ENCODE results near the gene CLCN7. TPM values are rescaled to one million over a fixed set of nuclear protein-coding genes. Genes with fewer than 3 reads are reported as not detected.

The CLCN7 gene
- total RNA-seq, 6 experiments from 2014 or later, result 47.5 to 62.6 (median 51.3) TPM

DNA sequence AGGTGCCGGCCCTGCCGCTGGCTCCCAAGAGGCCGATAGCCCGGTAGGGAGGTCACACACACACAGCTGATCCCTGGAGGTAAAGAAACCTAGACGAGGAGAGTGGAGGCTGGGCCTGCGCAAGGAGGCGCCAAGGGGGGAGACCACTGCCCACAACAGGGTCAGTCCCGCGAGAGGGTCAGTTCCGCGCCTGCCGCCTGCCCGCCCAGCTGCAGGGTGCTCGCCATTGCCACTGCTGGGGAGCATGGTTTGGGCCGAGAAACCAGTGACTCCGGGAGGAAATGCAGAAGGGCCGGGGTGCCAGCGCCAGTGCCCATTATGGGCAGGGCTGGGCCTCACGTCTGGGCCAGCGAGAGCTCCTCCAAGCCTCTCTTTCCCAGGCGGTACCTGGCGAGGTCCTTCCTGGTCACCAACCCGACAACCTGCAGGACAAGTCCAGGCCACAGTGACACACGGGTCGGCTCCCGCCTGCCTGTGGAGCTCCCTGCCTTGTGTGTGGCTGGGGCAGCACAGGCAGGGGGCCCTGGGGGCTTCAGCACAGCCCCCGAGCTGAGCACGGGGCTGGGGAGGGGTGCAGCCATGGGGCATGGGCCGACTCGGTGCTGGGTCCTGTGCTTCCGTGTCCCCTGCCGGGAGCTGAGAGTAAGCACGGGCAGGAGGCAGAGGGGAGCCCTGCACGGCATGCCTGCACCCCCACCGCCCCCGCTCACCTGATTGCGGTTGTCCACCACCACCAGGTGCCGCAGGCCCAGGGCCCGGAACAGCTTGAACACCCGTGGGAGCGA, 28.3 kb downstream of the CLCN7 start:
- H3K4me3 Mint-ChIP-seq, result no peak overlapping the region
- H3K27me3 Mint-ChIP-seq (ENCODE audit: insufficient read depth), result peaks cover 1% of the 10 kb centered on the region; the same call in 1 of the 2 replicates
- DNase-seq, result no peak
- TF ChIP-seq CTCF (IDR thresholded peaks at IDR 0.05), result no peak
- no peaks in the 10 kb centered on the region for H3K9me3 Mint-ChIP-seq
- H3K36me3 Mint-ChIP-seq (ENCODE audit: low read depth), result peaks cover 2% of the 10 kb centered on the region; the same call in 1 of the 2 replicates
- H3K4me1 Mint-ChIP-seq (ENCODE audit: low read depth), result no peaks in the 10 kb centered on the region
- no peak overlapping the region for H3K27ac Mint-ChIP-seq

DNA sequence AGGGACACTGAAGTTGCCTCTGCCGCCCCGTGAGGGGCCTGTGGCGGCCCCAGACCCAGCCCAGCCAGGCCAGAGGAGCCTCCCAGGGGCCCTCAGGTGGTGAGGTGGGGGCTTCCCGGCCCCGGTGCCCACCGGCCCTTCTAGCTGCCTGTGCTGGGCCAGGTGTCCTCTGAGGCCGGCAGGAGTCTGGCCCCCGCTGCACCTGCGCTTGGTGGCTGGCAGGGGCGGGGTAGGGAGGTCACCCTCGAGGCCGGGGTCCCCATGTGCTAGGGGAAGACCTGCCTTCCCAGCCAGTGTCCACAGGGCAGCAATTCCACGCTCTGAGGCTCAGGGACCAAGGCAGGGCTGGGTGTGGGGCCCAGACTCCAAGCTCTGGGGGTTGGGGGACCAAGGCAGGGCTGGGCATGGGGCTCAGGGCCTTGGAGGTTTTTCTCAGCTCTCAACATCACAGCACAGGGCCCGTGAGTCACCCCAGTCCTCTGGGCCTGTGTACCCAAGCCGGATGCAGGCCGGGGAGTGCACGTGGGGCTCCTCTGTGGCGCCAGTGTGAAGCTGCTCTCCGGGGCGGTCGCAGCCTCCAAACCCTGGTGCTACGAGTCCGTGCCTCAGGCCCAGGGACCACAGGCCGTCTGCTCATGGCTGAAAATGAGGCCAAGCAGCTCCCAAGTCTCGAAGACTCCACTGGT, 29.2 kb downstream of the CLCN7 start:
- H3K27me3 Mint-ChIP-seq (ENCODE audit: insufficient read depth), result peaks cover 1% of the 10 kb centered on the region; the same call in 1 of the 2 replicates
- TF ChIP-seq CTCF (IDR thresholded peaks at IDR 0.05), result no peak
- H3K4me3 Mint-ChIP-seq, result no peak overlapping the region
- H3K36me3 Mint-ChIP-seq (ENCODE audit: low read depth), result no peaks in the 10 kb centered on the region
- no peak overlapping the region for H3K27ac Mint-ChIP-seq
- H3K9me3 Mint-ChIP-seq, result no peaks in the 10 kb centered on the region
- no peaks in the 10 kb centered on the region for H3K4me1 Mint-ChIP-seq (ENCODE audit: low read depth)
- DNase-seq, result no peak

GRCh38 chr16:1444730-1445517, 29.9 kb downstream of the CLCN7 start:
- TF ChIP-seq CTCF (IDR thresholded peaks at IDR 0.05), result no peak
- Mint-ChIP-seq H3K9me3 (no peaks in the 10 kb centered on the region), H3K4me1 (ENCODE audit: low read depth) (no peaks in the 10 kb centered on the region), H3K36me3 (ENCODE audit: low read depth) (no peaks in the 10 kb centered on the region), H3K27me3 (ENCODE audit: insufficient read depth) (no peaks in the 10 kb centered on the region), H3K4me3 (no peak overlapping the region), H3K27ac (no peak overlapping the region)
- DNase-seq, result no peak

GRCh38 chr16:1443980-1444729, 30.7 kb downstream of the CLCN7 start, which contains the start of gene CCDC154:
Gene CCDC154 (minus strand): TSS chr16:1444556. CDS start chr16:1444322, 234 bp downstream.
- no peak for TF ChIP-seq CTCF (IDR thresholded peaks at IDR 0.05)
- H3K36me3 Mint-ChIP-seq (ENCODE audit: low read depth), result no peaks in the 10 kb centered on the region
- DNase-seq, result no peak
- H3K4me1 Mint-ChIP-seq (ENCODE audit: low read depth), result no peaks in the 10 kb centered on the region
- no peaks in the 10 kb centered on the region for H3K9me3 Mint-ChIP-seq
- no peaks in the 10 kb centered on the region for H3K27me3 Mint-ChIP-seq (ENCODE audit: insufficient read depth)
- no peak within 1 kb of the TSS for H3K27ac Mint-ChIP-seq
- H3K4me3 Mint-ChIP-seq, result no peak within 1 kb of the TSS

DNA sequence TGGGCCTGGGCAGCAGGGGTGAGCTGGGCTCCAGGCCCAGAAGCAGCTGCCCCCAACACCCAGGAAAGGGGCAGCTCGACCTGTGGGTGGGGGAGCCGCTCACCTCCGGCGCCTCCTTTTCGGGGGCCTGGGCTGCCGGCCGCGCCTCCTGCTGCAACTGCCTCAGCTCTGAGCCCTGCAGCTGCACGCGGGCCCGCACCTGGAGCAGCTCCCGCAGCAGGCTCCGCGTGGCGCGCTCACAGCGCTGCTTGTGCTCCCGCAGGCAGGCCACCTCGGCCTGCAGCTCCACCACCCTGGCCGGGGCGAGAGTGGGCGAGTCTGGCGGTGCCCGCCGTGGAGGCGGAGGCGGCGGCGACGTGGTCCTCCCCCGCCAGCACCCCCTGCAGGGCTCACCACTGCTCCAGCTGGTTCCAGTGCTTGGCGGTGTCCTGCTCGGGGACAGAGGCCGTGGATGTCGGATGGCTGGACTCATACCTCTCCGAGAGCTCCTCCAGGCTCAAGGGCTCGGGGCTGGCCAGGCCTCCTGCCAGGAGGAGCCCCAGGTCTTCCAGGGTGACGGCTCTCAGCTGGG, 31.3 kb downstream of the CLCN7 start:
- H3K27ac Mint-ChIP-seq, result no peak overlapping the region
- TF ChIP-seq CTCF (IDR thresholded peaks at IDR 0.05), result no peak
- no peaks in the 10 kb centered on the region for H3K36me3 Mint-ChIP-seq (ENCODE audit: low read depth)
- DNase-seq, result no peak
- H3K27me3 Mint-ChIP-seq (ENCODE audit: insufficient read depth), result no peaks in the 10 kb centered on the region
- H3K4me3 Mint-ChIP-seq, result no peak overlapping the region
- H3K9me3 Mint-ChIP-seq, result no peaks in the 10 kb centered on the region
- no peaks in the 10 kb centered on the region for H3K4me1 Mint-ChIP-seq (ENCODE audit: low read depth)

Measured in HFFc6 (cell line).